LNCaP clone FGC (cell line): ENCODE results near the gene MOBP.

Source experiments
- DNase-seq: peaks from one replicate; pipeline ENCODE4 v3.0.0-alpha.2; 2011; ENCODE audit warnings: low read depth
- H3K4me3 ChIP-seq: 2 replicates; pipeline ENCODE4 v1.5.1; 2011; ENCODE audit warnings: mild to moderate bottlenecking, low read depth, low read length, control low read depth
- TF ChIP-seq, protein P1 (sequence below): IDR thresholded peaks from 2 replicates; pipeline ENCODE4 v1.5.1; 2012; ENCODE audit warnings: mild to moderate bottlenecking; ENCODE audit not compliant: control insufficient read depth, insufficient read depth; ENCODE audit errors: extremely low read depth

Gene MOBP

DNA sequence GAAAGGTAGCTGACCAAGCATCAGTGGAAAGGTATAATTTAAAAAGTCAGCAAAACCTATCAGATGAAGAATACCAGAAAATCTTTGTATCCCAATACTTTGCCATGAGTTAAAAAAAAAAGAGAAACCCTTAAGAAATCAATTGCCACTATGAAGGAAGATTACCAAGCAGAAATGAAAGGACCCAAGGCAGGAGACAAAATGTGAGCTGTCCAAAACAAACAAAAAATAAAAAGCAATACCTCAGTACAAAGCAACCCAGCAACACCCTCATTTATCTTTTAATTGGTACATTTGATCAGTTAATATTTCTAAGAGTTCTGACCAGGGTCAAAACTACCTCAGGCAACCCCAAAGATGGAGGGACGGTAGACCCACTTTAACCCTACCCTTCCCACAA lies 65.3 kb downstream of the MOBP start:
- H3K4me3 ChIP-seq: no peak overlapping the region
- DNase-seq: no peak
- TF ChIP-seq, protein P1, sequence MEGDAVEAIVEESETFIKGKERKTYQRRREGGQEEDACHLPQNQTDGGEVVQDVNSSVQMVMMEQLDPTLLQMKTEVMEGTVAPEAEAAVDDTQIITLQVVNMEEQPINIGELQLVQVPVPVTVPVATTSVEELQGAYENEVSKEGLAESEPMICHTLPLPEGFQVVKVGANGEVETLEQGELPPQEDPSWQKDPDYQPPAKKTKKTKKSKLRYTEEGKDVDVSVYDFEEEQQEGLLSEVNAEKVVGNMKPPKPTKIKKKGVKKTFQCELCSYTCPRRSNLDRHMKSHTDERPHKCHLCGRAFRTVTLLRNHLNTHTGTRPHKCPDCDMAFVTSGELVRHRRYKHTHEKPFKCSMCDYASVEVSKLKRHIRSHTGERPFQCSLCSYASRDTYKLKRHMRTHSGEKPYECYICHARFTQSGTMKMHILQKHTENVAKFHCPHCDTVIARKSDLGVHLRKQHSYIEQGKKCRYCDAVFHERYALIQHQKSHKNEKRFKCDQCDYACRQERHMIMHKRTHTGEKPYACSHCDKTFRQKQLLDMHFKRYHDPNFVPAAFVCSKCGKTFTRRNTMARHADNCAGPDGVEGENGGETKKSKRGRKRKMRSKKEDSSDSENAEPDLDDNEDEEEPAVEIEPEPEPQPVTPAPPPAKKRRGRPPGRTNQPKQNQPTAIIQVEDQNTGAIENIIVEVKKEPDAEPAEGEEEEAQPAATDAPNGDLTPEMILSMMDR: no peak

DNA sequence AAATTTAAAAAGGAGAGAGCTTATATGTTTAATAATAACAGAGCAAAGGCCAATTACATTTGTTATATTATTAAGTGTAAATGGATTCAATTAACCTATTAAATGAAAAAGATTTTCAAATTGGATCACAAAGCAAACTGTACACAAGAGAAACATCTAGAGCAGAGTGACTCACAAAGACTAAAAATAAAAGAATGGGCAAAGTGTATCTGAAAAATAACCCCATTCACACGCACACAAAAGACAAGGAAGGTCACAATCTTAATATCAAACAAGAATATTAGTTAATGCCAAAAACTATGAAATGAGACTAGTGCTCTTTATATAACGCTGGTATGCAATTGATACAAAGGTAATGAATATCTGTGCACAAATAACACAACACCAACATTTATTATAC lies 65.7 kb downstream of the MOBP start:
- no peak overlapping the region for H3K4me3 ChIP-seq
- TF ChIP-seq, protein P1: no peak
- DNase-seq: no peak

DNA sequence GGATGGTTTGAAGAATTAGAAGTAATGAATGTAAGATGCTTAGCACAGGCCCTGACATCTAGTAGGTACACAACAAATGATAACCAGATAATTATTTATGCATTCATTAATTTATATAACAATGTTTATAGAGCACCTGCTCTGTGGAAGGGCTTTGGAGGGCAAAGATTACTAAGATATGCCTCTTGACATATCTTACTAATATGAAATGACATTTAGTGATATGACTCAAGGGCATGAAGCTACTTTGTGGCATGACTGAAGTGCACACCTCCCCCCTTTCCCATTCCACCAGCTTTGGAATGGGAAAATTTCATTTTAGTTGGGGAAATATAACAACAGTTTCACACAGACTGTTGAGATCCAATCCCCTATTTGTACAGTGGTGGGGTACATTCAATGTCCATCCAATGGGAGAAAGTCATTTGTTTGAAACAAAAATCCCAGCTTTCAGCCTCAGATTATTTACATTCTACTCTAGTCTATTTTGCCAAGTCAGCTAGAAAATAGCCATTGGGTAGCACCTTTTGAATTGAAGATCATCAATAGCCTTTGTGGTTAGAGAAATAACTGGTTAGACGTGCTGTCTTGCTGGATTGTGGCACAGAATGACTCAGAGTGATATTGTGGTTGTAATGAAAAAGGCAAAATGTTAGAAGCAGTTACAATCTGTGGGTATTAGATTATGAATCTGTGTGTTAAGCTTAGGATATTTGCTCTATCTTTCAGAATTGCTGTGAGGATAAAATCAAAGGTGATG lies 72.9 kb downstream of the MOBP start:
- no peak overlapping the region for H3K4me3 ChIP-seq
- DNase-seq: no peak
- TF ChIP-seq, protein P1: no peak

DNA sequence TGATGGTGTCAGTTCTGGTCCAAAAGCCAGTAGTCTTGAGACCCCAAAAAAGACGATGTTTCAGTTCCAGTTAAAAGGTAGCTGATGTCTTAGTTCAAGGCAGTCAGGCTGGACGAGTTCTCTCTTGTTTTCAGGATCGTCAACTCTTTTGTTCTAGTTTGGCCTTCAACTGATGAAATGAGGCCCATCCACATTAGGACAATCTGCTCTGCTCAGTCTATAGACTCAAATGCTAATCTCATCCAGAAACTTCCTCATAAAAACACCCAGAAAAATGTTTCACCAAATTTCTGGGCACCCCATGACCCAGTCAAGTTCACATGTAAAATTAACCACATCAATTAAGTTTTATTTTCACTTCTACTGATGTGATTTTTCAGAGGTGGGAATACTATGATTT lies 74.0 kb downstream of the MOBP start:
- DNase-seq: no peak
- TF ChIP-seq, protein P1: no peak
- no peak overlapping the region for H3K4me3 ChIP-seq

DNA sequence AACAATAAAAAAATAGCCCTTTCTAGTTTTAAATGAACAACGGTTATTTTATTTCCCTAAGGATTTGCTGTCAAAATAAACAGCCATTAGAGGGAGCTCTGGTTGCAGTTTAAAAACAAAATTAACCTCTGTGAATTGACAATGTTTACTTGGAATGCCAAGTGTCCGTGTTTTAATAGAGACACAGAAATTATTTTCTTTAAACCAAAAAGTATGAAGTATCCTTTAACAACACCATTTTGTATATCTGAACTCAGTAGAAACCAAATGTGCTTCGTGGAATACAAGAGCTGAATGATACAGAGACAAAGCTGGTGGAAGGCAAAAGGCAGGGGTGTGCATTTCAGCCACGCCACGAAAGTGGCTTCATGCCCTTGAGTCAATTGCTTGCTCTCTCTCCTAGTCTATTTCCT lies 74.4 kb downstream of the MOBP start:
- peak; percentile 8 for DNase-seq
- no peak overlapping the region for H3K4me3 ChIP-seq

DNA sequence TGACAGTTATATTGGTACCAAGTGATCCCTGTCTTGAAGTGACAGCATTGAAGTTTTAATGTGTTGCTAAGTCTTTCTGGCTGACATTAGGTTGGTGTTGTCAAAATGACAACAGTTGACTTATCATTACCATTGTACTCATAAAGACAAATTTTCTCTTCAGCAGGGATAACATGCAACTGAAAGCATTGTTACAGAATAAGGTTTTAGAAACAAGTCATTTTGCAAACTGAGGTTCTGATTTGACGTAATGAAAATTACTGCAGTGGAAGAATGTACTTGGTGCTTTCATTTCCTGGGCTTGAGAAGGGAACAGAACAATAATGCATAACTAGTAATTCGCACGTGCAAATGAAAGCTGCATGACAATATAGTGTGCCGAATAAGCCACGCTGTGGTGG lies 75.1 kb downstream of the MOBP start:
- DNase-seq: no peak
- no peak overlapping the region for H3K4me3 ChIP-seq
- TF ChIP-seq, protein P1: no peak

More for the DNA sequence above, 74.4 kb downstream of the MOBP start:
- TF ChIP-seq, protein P1: peak; percentile 67

DNA sequence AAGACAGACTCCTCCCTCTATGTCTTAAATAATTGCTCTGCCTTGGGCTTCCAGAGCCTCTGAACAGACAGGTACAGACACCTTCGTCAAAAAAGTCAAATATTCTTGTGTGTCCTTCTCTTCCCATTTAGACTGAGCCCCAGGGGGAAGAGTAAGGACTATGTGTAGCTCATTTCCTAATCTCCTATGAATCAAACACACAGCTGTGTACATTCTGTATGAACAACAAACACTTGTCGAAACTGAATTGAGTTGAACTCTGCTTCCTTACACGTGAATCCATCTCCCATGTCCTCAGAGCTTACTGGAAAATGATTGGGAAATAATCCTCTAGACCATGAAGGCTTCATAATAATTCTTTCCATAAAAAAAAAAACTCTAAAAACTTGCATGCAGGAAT lies 80.8 kb downstream of the MOBP start:
- H3K4me3 ChIP-seq: no peak overlapping the region
- TF ChIP-seq, protein P1: no peak
- DNase-seq: no peak
